HepG2 (cell line): ENCODE results near the gene GNL3. TPM values are rescaled to one million over a fixed set of nuclear protein-coding genes. Genes with fewer than 3 reads are reported as not detected.
A peak's percentile ranks its signal among the peaks of the same experiment; 100 is the strongest.

Experiments used
- ATAC-seq: fragments of 200-7000 bp; cut with Tn5 transposase; 3 replicates; pipeline ENCODE4 v1.9.1; 2020; ENCODE audit warnings: mild to moderate bottlenecking, moderate library complexity
- BruUV-seq: library from RNA; stranded (reverse); fragments of 400-500 nt; replicated peaks from 2 replicates; lab custom pipeline; 2021; lab: Mats Ljungman, UMichigan
- CTCF ChIA-PET: fragments of 300-600 bp; formaldehyde crosslinking; extraction: SDS; loops from one replicate; lab custom pipeline; 2021; ENCODE audit warnings: low total read pairs, inconsistent platforms, low intra/inter-chr PET ratio; lab: Yijun Ruan, JAX
- POLR2A ChIA-PET: fragments of 350-600 bp; sonication (Branson Sonifier 250); formaldehyde crosslinking; loops from one replicate; lab custom pipeline; 2020; ENCODE audit warnings: antibody characterized with exemption, inconsistent platforms; lab: Yijun Ruan, JAX
- DNase-seq: peaks from one replicate; pipeline ENCODE4 v3.0.0-alpha.2; 2015; ENCODE audit warnings: low spot score
- FAIRE-seq: peaks from 3 replicates; lab custom pipeline; 2011; peaks lifted over from hg19 to GRCh38; lab: Jason Lieb, UNC
- H2AFZ ChIP-seq: one replicate; pipeline ENCODE4 v1.6.1; 2011; ENCODE audit warnings: low read length, inconsistent platforms
- H3K27ac ChIP-seq: fragments of 300-600 bp; 3 replicates; pipeline ENCODE4 v1.8.0; 2011; ENCODE audit warnings: mixed run types, mild to moderate bottlenecking, mixed read lengths, low read length, inconsistent platforms; ENCODE audit not compliant: insufficient read depth; ENCODE audit errors: extremely low read length
- H3K27me3 ChIP-seq, 2 experiments: fragments of 200-600 bp in 1 of 2; 2 replicates in 1 of 2; 3 replicates in 1 of 2; pipeline versions ENCODE4 v1.6.0 to v1.8.0; 2011; ENCODE audit warnings: low read length in 2 of 2, mild to moderate bottlenecking in 2 of 2, moderate library complexity in 2 of 2, inconsistent platforms in 1 of 2; ENCODE audit not compliant: insufficient read depth in 2 of 2, control insufficient read depth in 1 of 2
- H3K36me3 ChIP-seq, 2 experiments: fragments of 200-600 bp in 1 of 2; replicated peaks in 1 of 2; 2 replicates in 1 of 2; 3 replicates in 1 of 2; pipeline versions ENCODE4 v1.5.1 to v1.8.0; 2011; ENCODE audit warnings: low read length in 2 of 2, inconsistent platforms in 1 of 2; ENCODE audit not compliant: insufficient read depth in 2 of 2, control insufficient read depth in 1 of 2
- H3K4me1 ChIP-seq: 2 replicates; pipeline ENCODE4 v1.5.1; 2012; ENCODE audit warnings: low read length, inconsistent platforms; ENCODE audit not compliant: insufficient read depth
- H3K4me2 ChIP-seq: 2 replicates; pipeline ENCODE4 v1.6.0; 2011; ENCODE audit warnings: low read depth, low read length, inconsistent platforms
- H3K4me3 ChIP-seq, 3 experiments: fragments of 200-600 bp in 1 of 3; sonication (generic), shearing (Covaris generic) in 1 of 3; replicated peaks in 1 of 3; 2 replicates each; pipeline ENCODE4 v1.5.1; 2011 to 2016; ENCODE audit warnings: low read length in 3 of 3, inconsistent platforms in 2 of 3, low read depth in 2 of 3, mild to moderate bottlenecking in 2 of 3, control low read depth in 1 of 3, mixed read lengths in 1 of 3; ENCODE audit not compliant: insufficient read depth in 1 of 3
- H3K79me2 ChIP-seq: one replicate; pipeline ENCODE4 v1.6.1; 2011; ENCODE audit warnings: low read length, inconsistent platforms; ENCODE audit not compliant: insufficient read depth
- H3K9ac ChIP-seq: 2 replicates; pipeline ENCODE4 v1.6.0; 2011; ENCODE audit warnings: mild to moderate bottlenecking, low read depth, low read length, inconsistent platforms; ENCODE audit not compliant: insufficient read depth
- H3K9me3 ChIP-seq: 2 replicates; pipeline ENCODE4 v1.5.1; 2012; ENCODE audit warnings: mild to moderate bottlenecking, low read length
- H4K20me1 ChIP-seq: 2 replicates; pipeline ENCODE4 v1.6.0; 2011; ENCODE audit warnings: inconsistent platforms, mild to moderate bottlenecking, low read length, moderate library complexity; ENCODE audit not compliant: insufficient read depth
- CC2D1A ChIP-seq: sonication (generic); formaldehyde crosslinking; IDR thresholded peaks from 2 replicates; pipeline ENCODE4 v1.8.1; 2023; ENCODE audit warnings: mild to moderate bottlenecking, missing genetic modification reagents
- ELF3 ChIP-seq: IDR thresholded peaks from 2 replicates; pipeline ENCODE4 v1.6.1; 2016; ENCODE audit warnings: missing genetic modification reagents, missing compliant biosample characterization
- JARID2 ChIP-seq: sonication (generic); formaldehyde crosslinking; IDR thresholded peaks from 2 replicates; pipeline ENCODE4 v1.8.1; 2023; ENCODE audit warnings: missing genetic modification reagents, inconsistent platforms; ENCODE audit not compliant: insufficient replicate concordance
- JUNB ChIP-seq: sonication (generic); formaldehyde crosslinking; IDR thresholded peaks from 2 replicates; pipeline ENCODE4 v1.8.0; 2022; ENCODE audit warnings: missing genetic modification reagents, mild to moderate bottlenecking, borderline replicate concordance
- ONECUT2 ChIP-seq: sonication (generic); formaldehyde crosslinking; IDR thresholded peaks from 2 replicates; pipeline ENCODE4 v1.4.0; 2020; ENCODE audit warnings: missing genetic modification reagents
- PCBP1 ChIP-seq: fragments of 200-400 bp; formaldehyde crosslinking; IDR thresholded peaks from 2 replicates; pipeline ENCODE4 v1.6.1; 2017; ENCODE audit warnings: mild to moderate bottlenecking, low read depth, low read length, borderline replicate concordance
- ZFYVE20 ChIP-seq: sonication (generic); formaldehyde crosslinking; IDR thresholded peaks from 2 replicates; pipeline ENCODE4 v1.8.0; 2023; ENCODE audit warnings: low read depth, mild to moderate bottlenecking, moderate library complexity, missing genetic modification reagents, borderline replicate concordance
- ZKSCAN5 ChIP-seq: sonication (generic); formaldehyde crosslinking; IDR thresholded peaks from 2 replicates; pipeline ENCODE4 v1.5.1; 2020; ENCODE audit warnings: mild to moderate bottlenecking, missing genetic modification reagents
- ZNF234 ChIP-seq: sonication (generic); formaldehyde crosslinking; conservative IDR thresholded peaks from 2 replicates; pipeline ENCODE4 v1.5.1; 2020; ENCODE audit warnings: mild to moderate bottlenecking, missing genetic modification reagents
- ZNF274 ChIP-seq: sonication (generic); formaldehyde crosslinking; IDR thresholded peaks from 2 replicates; pipeline ENCODE4 v1.5.1; 2020; ENCODE audit warnings: mild to moderate bottlenecking, missing genetic modification reagents
- ZNF33B ChIP-seq: sonication (generic); formaldehyde crosslinking; IDR thresholded peaks from 2 replicates; pipeline ENCODE4 v1.5.1; 2020; ENCODE audit warnings: mild to moderate bottlenecking, missing genetic modification reagents
- ZNF44 ChIP-seq: sonication (generic); formaldehyde crosslinking; IDR thresholded peaks from 2 replicates; pipeline ENCODE4 v1.5.1; 2020; ENCODE audit warnings: mild to moderate bottlenecking, missing genetic modification reagents
- ZNF484 ChIP-seq: sonication (generic); formaldehyde crosslinking; IDR thresholded peaks from 2 replicates; pipeline ENCODE4 v1.5.1; 2020; ENCODE audit warnings: mild to moderate bottlenecking, low read depth, missing genetic modification reagents, borderline replicate concordance
- WGBS: methylation state at CpG from one replicate; pipeline ENCODE4 v1.1.6; 2017; ENCODE audit warnings: low lambda C conversion rate; 5-methylcytosine and 5-hydroxymethylcytosine counted together
- in situ Hi-C: cut with HindIII; loops from 2 replicates; pipeline ENCODE4 v1.10.0; 2017; ENCODE audit warnings: low pct_unique_long_range_greater_than_20kb; ENCODE audit not compliant: extremely low pct_ligation_motif_present
- intact Hi-C: fragments of 100-400 bp; cut with micrococcal nuclease; formaldehyde crosslinking; loops from one replicate; pipeline ENCODE4 v1.10.0; 2022; ENCODE audit not compliant: unreplicated experiment
- polyA plus RNA-seq, 8 experiments: library from polyadenylated mRNA; depleted of rRNA in 3 of 8; stranded (reverse) in 7 of 8; unstranded in 1 of 8; fragments of >200 nt; fragmentation: Illumina TruSeq in 4 of 8; extraction: Trizol in 4 of 8; gene quantifications; 2 replicates each; pipeline versions ENCODE4 v1.2.1 to v1.2.3, GENCODE V29; 2011 to 2016; ENCODE audit warnings: low read depth in 4 of 8, missing spikeins in 1 of 8, mixed read lengths in 1 of 8; ENCODE audit not compliant: insufficient read depth in 1 of 8
- total RNA-seq, 5 experiments: library from RNA; depleted of rRNA; stranded (reverse); fragments of >200 nt; fragmentation: Illumina TruSeq; extraction: Trizol; gene quantifications; 2 replicates each; pipeline ENCODE4 v1.2.3, GENCODE V29; 2016; ENCODE audit warnings: low read depth in 1 of 5
- TF ChIP-seq, protein P1 (sequence below): sonication (generic); formaldehyde crosslinking; IDR thresholded peaks from 2 replicates; pipeline ENCODE4 v1.4.0; 2020; ENCODE audit warnings: mild to moderate bottlenecking, missing genetic modification reagents
- TF ChIP-seq, protein P2 (sequence below): sonication (generic); IDR thresholded peaks from 2 replicates; pipeline ENCODE4 v1.6.1; 2016; ENCODE audit warnings: low read depth, borderline replicate concordance

Gene GNL3
- total and polyA plus RNA-seq, 2 of the 13 experiments (the other 11 are each of a cell fraction or from before 2014, with no cell fraction given), result 129 to 257 TPM

DNA sequence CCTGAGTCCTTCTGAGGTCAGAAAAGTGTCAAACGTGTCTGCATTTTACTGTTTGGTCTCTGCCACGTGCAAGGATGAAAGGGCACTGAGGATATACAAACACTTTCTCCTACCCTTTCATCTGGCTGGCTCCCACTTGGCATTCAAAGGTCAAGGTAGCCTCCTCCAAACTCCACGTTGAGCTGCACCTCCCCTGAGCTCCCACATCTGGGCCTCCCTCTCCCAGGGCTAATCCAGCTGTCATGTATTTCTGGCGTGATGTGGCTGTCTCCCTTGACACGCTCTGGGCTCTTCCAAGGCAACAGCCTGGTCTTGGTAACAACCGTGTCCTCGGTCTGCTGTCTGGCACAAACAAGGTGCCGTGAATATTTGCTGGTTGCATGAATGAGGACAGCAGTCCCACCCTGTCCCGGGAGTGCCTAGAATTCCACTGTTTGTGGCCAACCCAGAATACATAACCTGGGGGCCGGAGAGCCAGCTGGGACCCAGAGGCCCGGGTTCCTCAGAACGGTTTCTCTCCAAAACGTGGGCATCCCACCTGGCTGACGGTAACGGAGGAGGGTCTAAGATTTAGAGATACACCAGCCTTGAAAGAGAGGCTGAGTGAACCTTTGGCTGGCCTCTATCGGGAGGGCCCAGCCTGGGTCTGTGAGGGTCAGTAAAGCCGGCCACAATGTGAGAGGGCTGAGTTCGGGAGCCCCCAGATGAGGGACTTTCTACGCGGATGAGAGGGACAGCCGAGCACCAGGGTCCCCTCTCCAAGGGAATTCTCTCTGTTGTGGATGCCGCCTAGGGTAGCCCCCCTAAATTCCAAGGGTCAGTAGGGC, 19.0 kb downstream of the GNL3 start:
- CTCF ChIA-PET, result no interaction called here
- 0% methylated on average over 8 of the region's 22 CpGs for WGBS
- H3K27ac ChIP-seq, result peak overlapping the region; percentile 90
- peaks cover 0 to 7% of the 10 kb centered on the region in 2 experiments; a peak in 3 of 5 replicates for H3K36me3 ChIP-seq
- peaks cover 45% of the 10 kb centered on the region for H3K4me1 ChIP-seq
- peak overlapping the region; percentile 85 for H3K9ac ChIP-seq
- BruUV-seq, result no TSS peak
- no peaks in the 10 kb centered on the region; the same call in 1 of the 2 replicates for H4K20me1 ChIP-seq
- H2AFZ ChIP-seq, result no peak overlapping the region
- peak; percentile 77 for ATAC-seq
- peak; percentile 95 for DNase-seq
- peak overlapping the region; percentile 90 to 97 (median 95) for H3K4me3 ChIP-seq
- no peaks in the 10 kb centered on the region for H3K9me3 ChIP-seq
- intact Hi-C loops (no loop called here), in situ Hi-C loops (no loop called here)
- no peaks in the 10 kb centered on the region; a peak in 1 of 5 replicates for H3K27me3 ChIP-seq
- peak; percentile 85 for FAIRE-seq
- peak overlapping the region; percentile 80 for H3K4me2 ChIP-seq
- peaks cover 53% of the 10 kb centered on the region for H3K79me2 ChIP-seq
- POLR2A ChIA-PET, result interaction anchor here (0.5 to 6.5 kb wide), 19 partner anchors 11 to 732 kb away, joined by 3 to 118 read pairs (median 5); partner anchors contain the start of genes GNL3, ITIH3, NEK4 and PBRM1
- TF ChIP-seq ZNF33B (no peak), JARID2 (CRISPR knock-in tag) (no peak), CC2D1A (CRISPR knock-in tag) (no peak), ZFYVE20 (no peak), ONECUT2 (CRISPR knock-in tag) (no peak), ZNF44 (CRISPR knock-in tag) (no peak), ZNF234 (CRISPR knock-in tag) (no peak), ZNF274 (CRISPR knock-in tag) (no peak), ZKSCAN5 (no peak), ELF3 (CRISPR knock-in tag) (peak; percentile 26; the same call in 1 of the 2 replicates), ZNF484 (CRISPR knock-in tag) (no peak), PCBP1 (no peak), JUNB (CRISPR knock-in tag) (no peak)
- TF ChIP-seq, protein P1, sequence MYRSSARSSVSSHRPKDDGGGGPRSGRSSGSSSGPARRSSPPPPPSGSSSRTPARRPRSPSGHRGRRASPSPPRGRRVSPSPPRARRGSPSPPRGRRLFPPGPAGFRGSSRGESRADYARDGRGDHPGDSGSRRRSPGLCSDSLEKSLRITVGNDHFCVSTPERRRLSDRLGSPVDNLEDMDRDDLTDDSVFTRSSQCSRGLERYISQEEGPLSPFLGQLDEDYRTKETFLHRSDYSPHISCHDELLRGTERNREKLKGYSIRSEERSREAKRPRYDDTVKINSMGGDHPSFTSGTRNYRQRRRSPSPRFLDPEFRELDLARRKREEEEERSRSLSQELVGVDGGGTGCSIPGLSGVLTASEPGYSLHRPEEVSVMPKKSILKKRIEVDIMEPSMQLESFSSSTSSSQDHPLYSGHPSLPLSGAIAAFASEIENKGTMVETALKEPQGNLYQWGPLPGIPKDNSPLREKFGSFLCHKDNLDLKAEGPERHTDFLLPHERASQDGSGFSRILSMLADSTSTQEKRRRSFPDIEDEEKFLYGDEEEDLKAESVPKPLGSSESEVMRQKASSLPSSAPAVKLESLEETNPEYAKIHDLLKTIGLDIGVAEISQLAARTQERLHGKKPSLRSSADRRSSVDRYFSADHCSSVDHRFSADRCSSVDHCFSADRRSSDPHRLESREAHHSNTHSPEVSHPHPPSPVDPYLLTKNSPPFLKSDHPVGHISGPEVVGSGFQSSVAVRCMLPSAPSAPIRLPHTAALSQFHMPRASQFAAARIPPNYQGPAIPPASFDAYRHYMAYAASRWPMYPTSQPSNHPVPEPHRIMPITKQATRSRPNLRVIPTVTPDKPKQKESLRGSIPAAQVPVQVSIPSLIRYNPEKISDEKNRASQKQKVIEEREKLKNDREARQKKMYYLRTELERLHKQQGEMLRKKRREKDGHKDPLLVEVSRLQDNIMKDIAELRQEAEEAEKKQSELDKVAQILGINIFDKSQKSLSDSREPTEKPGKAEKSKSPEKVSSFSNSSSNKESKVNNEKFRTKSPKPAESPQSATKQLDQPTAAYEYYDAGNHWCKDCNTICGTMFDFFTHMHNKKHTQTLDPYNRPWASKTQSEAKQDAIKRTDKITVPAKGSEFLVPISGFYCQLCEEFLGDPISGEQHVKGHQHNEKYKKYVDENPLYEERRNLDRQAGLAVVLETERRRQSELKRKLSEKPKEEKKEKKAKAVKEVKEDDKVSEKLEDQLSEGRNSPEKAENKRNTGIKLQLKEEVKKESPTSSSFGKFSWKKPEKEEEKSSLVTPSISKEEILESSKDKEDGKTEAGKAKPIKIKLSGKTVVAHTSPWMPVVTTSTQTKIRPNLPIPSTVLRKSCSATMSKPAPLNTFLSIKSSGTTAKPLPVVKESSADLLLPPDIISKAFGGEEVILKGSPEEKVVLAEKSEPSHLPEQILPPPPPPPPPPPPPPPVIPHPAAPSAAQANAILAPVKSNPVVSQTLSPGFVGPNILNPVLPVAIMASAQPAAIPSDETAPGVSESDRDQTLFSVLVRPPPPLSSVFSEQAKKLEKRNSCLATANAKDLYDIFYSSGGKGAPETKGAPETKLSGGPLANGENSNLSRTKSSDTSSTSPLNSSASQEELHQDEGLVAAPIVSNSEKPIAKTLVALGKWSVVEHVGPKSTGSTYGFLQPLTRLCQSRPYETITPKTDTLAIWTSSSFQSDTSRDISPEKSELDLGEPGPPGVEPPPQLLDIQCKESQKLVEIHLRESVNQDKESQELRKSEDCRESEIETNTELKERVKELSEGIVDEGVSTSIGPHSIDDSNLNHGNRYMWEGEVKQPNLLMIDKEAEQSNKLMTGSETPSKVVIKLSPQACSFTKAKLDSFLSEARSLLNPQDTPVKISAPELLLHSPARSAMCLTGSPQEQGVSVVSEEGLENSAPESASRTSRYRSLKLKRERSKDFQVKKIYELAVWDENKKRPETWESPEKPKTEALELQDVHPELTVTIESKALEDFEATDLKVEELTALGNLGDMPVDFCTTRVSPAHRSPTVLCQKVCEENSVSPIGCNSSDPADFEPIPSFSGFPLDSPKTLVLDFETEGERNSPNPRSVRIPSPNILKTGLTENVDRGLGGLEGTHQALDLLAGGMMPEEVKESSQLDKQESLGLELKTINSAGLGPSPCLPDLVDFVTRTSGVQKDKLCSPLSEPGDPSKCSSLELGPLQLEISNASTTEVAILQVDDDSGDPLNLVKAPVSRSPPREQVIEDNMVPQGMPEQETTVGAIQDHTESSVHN (CRISPR knock-in tag), result 0 out of 2 replicates have a peak, but pooled peaks have one; percentile 27
- TF ChIP-seq, protein P2, sequence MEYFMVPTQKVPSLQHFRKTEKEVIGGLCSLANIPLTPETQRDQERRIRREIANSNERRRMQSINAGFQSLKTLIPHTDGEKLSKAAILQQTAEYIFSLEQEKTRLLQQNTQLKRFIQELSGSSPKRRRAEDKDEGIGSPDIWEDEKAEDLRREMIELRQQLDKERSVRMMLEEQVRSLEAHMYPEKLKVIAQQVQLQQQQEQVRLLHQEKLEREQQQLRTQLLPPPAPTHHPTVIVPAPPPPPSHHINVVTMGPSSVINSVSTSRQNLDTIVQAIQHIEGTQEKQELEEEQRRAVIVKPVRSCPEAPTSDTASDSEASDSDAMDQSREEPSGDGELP, result peak; percentile 80; the same call in 1 of the 2 replicates
